GF-D8 (cell line): ENCODE measurements around the gene VTI1B.
A peak's percentile ranks its signal among the peaks of the same experiment; 100 is the strongest.
"Not testable (repeated sequence)": the region's sequence is repeated elsewhere in the genome, so short reads cannot be mapped to it uniquely, and the experiment has no call there.

Experiments used
- DNase-seq: peaks from one replicate; lab custom pipeline; 2025; lab: John Stamatoyannopoulos, UW

VTI1B gene

DNA sequence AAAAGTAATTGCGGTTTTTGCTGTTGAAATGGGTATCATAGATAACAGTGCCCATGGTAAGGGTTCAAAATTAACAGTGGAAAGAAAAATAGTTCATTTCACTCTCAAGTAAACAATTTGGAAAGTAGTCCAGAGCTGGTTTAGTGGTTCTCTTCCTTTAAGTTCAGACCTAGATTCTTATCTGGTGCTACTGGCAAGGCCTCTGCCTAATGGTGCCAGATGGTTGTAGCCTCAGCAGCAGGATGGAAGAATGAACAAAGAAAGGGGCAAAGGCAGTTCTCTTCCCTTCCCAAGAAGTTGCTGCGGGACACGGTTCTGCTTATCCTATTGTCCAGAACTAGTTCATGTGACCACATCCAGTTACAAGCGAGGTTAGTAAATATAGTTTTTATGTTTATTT, 44.2 kb downstream of the VTI1B start:
- no peak for DNase-seq

DNA sequence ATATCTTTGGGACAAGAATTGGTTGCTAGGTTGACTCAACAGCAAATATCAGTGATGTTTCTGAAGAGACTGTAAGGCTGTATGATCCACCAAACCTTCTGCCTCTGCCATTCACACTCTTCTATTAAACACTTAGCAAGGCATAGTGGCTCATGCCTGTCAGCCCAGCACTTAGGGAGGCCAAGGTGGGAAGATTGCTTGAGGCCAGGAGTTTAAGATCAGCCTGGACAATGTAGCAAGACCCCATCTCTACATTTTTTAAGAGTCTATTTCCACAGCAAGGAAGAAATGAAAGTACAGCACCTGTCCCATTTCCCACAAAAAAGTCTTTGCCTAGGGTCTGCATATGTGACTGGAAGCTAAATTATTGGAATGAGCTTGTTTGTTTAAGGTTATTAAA, 46.9 kb downstream of the VTI1B start:
- no peak for DNase-seq

DNA sequence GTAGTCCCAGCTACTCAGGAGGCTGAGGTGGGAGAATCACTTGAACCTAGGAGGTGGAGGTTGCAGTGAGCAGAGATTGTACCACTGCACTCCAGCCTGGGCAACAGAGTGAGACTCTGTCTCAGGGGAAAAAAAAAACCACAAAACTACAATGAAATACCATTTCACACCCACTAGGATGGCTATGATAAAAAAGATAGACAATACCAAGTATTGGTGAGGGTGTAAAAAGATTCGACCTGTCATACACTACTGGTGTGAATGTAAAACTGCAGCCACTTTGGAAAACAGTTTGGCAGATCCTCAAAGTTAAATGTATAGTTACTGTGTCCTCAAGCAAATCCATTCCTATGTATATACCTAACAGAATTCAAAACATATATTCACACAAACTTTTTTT, 48.3 kb downstream of the VTI1B start:
- not testable (repeated sequence) for DNase-seq

DNA sequence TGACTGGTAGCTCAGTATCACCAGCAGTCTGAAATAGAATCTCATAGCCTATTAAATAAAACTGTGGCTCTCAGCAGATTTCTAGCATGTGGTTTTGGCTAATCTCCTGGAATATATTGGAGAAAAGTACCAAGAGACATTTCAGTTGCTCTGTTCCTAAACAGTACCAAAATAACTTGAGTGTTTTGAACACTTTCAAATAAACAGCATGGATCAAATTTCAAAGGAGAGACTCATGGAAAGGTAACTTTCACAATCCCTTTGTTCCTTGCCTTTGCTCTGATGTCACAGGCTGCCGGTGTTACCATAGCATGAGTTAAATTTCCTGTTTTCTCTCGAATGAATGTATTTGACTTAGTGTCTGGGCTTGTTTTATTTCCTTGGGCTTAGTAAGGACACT, 51.3 kb downstream of the VTI1B start:
- no peak for DNase-seq

DNA sequence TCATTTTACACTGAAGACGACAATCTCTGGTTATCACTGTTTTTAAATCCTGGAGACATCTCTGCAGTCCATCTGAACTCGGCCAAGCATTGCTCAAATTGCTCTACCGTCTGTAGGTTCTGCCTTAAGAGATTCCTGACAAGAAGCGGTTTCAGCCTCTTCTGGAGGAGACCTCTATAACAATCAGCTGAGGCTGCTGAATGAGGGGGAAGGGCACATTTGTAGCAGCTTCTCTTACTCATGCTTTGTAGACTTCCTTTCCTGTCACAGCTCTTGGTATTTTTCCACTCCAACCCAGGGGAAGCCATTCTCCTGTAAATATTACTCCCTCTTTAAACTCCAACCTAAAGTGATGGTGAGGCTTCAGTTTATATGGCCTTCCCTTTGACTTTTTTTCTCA, 51.8 kb downstream of the VTI1B start:
- no peak for DNase-seq

DNA sequence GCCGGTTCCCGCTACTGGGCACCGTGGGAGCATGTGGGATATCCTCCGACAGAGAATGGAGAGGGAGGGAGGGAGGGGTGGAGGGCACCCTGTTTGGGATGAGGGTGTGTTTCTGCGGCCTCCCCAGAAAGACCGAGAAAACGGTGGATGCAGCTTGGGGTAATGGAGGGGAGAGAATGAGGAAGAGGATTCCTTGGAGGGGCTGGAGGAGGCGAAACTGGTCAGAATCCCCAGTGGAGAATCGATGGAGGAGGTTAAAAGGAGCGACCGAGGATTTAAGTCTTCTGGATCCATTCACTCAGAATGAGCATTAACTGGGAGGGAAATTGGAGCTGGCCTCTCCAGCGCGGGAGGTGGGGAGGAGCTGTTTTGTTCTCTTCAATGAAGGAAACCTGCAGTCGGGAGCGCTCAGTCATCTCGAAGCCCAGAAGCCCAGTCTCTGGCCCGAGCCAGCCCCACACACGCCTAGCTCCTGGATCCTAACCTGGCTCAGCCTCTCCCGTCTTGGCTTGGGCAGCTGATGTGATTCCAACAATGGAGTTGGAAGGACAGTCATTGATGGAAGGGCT, 54.1 kb downstream of the VTI1B start:
- DNase-seq = no peak

DNA sequence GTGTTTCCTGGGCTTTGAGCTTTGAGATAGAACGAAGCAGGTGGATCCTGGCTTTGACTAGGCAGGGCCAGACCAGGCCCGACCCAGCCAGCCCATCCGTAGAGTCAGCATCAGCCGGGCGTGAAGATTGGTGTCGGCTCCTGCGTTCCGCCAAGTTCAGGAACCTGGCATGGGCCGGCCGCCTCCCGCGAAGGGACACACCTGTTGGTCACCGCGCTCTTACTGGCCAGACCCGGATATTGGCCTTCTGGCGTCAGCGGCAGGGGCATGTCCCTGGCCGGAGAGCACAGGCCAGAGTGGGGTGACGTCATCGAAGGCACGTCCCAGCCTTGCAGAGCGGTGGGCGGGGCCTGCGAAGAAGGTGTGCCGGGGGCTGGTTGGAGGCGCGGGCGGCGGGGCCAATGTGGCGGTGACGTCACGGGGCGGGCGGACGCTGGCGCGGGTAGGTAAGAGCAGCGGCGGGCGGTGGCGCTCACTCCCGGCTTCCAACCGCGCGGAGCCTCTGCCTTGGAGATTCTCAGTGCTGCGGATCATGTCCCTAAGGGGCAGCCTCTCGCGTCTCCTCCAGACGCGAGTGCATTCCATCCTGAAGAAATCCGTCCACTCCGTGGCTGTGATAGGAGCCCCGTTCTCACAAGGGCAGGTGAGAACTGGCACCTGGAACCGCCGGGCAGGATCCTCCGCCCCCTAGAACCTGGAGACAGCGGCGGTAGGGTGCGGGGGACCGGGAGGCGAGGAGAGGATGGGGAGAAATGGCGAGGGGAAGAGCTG, 54.8 kb downstream of the VTI1B start, which contains the start of gene ARG2:
Gene ARG2 (plus strand): TSS at position 475 of the 771 bp plus-strand sequence. CDS start 58 bp downstream, at position 533.
- DNase-seq = peak; percentile 17

DNA sequence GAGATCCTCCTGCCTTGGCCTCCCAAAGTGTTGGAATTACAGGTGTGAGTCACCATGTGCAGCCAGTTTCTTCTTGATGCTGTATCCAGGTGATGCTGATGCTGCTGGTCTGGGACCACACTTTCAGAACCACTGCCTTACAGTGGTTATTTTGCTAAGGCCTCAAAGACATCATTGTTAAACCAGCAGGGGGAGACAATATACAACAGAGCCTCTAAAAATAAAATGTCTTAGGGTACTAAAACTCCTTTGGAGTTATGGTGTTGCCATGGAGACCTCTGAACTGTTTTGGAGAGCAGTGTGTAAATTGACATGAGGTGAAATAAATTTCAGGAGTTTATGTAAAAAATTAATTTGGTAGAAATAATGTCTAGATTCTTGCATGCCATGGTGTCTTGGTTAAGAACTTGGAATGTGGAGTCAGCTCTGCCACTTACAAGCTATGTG, 55.8 kb downstream of the VTI1B start:
- peak; percentile 18 for DNase-seq

DNA sequence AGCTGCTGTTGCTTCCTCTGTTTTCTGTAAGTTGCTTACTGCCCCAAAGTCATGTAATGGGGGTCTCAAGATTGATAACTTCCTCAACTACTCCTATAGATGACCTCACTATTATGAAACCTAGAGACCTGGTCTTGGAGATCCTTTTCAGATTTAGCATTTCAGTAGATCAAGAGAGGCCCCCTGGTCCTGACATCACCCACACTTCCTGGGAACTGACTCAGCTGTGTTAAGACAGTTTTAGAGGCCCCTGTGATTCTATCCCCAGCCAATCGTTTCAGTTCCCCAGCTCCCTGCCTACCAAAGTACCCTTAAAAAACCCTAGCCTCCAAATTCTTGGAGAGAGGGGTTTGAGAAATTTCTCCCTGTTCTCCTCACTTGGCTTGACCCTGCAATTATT, 63.9 kb downstream of the VTI1B start:
- no peak for DNase-seq

DNA sequence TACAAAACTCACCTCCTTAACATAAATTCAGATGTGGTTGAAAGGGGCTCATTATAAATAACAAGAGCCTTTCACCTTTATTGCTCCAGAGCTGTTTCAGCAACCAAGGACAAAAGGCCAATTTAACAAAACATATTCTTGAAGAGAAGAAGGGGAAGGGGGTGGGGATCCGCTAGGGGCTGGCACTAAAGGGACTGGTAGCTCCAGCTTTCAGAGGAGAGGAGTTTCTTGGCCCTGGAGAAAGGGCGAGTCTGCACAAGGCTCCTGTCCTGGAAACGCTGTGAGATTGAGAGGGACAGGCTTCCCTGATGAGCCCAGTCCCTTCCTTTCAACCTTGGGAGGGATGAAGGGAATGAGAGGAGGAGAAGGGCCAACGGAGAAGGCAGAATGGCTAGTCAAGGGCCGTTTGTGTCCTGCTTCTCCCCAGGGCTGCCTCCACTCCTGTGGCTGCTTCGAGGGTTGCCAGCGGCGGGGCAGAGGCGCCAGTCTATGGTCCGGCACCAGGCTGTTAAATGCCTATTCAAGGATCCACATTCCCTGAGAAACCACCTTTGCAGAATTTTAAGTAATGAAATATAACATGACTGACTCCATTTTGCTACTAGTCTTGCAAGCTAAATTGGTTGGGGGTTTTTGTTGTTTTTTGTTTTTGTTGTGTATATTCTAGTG, 64.7 kb downstream of the VTI1B start:
- no peak for DNase-seq

DNA sequence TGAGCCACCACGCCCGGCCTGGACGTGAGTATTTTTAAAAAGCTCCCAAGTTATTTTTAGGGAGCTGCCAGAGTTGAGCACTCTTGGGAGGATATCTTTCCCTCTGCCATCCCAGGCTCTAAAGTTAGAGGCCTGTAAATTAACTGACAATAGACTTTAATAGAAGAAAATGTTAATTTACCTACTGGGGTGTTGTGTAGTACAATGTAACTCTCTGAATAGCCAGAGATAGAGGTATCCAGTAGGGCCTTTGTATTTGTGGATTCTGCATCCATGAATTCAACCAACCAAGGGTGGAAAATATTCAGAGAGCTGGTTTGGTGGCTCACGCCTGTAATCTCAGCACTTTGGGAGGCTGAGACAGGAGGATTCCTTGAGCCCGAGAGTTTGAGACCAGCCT, 66.8 kb downstream of the VTI1B start:
- DNase-seq = no peak

DNA sequence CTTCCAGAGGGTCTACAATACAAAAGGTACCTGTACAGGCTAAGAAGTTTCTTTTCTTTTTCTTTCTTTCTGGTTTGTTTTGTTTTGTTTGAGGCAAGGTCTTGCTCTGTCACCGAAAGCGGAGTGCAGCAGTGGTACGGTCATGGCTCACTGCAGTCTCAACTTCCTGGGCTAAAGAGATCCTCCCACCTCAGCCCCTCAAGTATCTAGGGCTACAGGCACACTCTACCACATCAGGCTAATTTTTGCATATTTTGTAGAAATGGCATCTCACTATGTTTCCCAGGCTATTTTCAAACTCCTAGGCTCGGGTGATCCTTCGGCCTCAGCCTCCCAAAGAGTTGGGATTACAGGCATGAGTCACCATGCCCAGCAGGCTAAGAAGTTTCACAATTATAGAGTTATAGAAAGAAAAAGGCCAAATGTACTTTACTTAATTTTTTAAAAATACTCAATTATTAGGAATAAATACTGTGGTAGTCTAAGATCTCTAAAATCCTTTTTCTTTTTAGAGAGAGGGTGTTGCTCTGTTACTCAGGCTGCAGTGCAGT, 71.4 kb downstream of the VTI1B start:
- no peak for DNase-seq

DNA sequence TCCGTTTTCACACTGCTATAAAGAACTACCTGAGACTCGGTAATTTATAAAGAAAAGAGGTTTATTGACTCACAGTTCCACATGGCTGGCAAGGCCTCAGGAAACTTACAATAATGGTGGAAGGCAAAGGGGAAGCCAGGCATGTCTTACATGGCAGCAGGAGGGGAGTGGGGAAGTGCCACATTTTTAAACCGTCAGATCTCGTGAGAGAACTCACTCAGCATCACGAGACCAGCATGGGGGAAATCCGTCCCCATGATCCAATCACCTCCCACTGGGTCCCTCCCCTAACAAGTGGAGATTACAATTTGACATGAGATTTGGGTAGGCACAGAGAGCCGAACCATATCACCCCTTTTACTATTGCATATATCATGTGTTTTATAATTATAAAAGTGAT, 72.4 kb downstream of the VTI1B start:
- DNase-seq = no peak

DNA sequence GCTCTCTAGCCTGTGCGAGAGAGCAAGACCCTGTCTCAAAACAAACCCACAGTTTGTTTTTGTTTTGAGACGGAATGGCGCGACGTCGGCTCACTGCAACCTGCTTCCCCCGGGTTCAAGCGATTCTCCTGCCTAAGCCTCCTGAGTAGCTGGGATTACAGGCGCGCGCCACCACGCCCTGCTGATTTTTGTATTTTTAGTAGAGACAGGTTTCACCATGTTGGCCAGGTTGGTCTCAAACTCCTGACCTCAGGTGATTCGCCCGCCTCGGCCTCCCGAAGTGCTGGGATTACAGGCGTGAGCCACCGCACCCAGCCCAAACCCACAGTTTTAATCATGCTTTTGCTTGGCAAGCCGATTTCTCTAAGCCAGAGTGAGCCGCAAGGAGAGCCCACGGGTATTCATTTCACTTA, 73.9 kb downstream of the VTI1B start:
- DNase-seq = not testable (repeated sequence)

DNA sequence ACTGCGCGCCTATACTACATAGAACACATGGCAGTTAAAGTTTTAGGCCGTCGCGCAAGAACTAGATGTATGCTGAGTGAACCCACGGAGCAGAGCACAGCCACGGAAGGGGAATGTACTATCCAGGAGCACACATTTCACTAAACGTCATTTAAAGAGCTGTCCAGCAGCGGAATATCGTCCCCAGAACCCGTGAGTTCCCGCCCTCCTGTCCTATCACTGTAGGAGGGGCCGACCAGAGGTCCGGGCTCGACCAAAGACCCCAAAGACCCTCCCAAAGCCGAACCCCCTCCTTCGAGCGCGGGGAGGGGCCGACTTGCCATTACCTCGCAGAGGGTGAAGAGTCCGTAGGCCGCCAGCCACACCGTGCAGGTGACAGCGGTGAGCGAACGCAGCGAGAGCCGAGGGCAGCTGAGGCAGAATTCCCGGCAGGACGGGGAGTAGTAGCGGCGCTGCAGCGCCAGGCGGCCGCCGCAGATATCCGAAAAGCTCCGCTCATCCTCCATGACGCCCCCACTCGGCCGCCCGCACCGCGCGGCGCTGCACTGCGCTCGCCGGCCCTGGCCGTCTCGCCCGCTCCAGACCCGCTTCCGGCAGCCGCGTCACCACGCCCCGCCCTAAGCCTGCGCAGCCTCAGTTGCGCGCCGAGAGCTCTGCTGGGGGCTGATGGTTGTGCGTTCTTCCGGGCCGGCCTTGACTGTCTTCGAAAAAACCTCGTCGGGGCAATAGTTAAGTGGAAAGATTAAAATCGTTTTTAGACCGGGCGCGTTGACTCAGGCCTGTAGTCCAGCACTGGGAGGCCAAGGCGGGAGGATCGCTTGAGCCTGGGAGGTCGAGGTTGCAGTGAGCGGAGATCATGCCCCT, 74.5 kb downstream of the VTI1B start, which contains the start of gene PIGH:
Gene PIGH (minus strand): TSS at position 571 of the 864 bp plus-strand sequence. CDS start 65 bp downstream, at position 506.
- DNase-seq = peak; percentile 6
